ENCODE measurements around the gene ABTB1.

DNA sequence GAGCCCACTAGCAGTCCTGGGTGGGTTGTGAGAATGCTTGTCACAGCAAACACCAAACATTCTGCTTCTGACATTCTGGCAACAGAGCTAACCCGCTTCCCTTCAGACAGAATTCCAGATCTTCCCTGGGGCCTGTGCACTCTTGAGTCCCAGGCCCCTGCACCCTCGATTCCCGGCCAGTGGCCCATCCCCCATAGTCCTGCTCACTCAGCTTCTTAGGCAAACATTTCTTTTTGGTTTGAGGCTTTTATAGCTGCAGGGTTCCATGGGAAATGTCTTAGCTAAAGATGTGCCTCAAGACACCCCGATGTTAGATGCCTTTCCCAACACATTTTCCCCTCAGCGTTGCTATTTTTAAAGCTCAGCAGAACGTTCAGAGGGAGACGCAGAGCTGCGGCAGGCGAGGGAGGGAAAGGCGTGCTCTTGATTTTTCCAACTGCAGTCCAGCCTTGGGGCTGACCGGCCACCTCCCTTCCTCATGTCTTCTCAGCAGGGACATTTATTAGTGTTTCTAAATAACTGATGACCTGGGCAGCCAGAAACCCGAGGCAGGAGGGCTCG is 35.2 kb downstream of the ABTB1 start:
- TF ChIP-seq, protein P1, sequence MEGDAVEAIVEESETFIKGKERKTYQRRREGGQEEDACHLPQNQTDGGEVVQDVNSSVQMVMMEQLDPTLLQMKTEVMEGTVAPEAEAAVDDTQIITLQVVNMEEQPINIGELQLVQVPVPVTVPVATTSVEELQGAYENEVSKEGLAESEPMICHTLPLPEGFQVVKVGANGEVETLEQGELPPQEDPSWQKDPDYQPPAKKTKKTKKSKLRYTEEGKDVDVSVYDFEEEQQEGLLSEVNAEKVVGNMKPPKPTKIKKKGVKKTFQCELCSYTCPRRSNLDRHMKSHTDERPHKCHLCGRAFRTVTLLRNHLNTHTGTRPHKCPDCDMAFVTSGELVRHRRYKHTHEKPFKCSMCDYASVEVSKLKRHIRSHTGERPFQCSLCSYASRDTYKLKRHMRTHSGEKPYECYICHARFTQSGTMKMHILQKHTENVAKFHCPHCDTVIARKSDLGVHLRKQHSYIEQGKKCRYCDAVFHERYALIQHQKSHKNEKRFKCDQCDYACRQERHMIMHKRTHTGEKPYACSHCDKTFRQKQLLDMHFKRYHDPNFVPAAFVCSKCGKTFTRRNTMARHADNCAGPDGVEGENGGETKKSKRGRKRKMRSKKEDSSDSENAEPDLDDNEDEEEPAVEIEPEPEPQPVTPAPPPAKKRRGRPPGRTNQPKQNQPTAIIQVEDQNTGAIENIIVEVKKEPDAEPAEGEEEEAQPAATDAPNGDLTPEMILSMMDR (IDR thresholded peaks at IDR 0.05) = no peak
- no peak for TF ChIP-seq POLR2A (IDR thresholded peaks at IDR 0.05)
- no peak for TF ChIP-seq EP300 (IDR thresholded peaks at IDR 0.05)

All from stomach (tissue), 4 donors.